ENCODE results near the gene SLC24A3.

- TF ChIP-seq CTCF (IDR thresholded peaks at IDR 0.05) (no peak), POLR2A (IDR thresholded peaks at IDR 0.05) (no peak), EP300 (IDR thresholded peaks at IDR 0.05) (no peak)
Observed at GRCh38 chr20:19415786-19416185, 203.3 kb downstream of the SLC24A3 start.

Data from sigmoid colon (tissue), 4 donors.